H9 (cell line): ENCODE data around the gene GBE1. TPM values are rescaled to one million over a fixed set of nuclear protein-coding genes. Genes with fewer than 3 reads are reported as not detected.

ENCODE experiments used
- DNase-seq: peaks from one replicate; pipeline ENCODE4 v3.0.0-alpha.2; 2017
- H2AFZ ChIP-seq: one replicate; pipeline ENCODE4 v1.6.1; 2013; ENCODE audit warnings: mild to moderate bottlenecking, low read length, control low read depth, moderate library complexity
- H2AK5ac ChIP-seq: 2 replicates; pipeline ENCODE4 v1.6.1; 2013; ENCODE audit warnings: low read length, control low read depth, mixed read lengths; ENCODE audit not compliant: insufficient read length
- H2BK120ac ChIP-seq: one replicate; pipeline ENCODE4 v1.6.1; 2013; ENCODE audit warnings: low read depth, mild to moderate bottlenecking, low read length, control low read depth, inconsistent platforms; ENCODE audit not compliant: poor library complexity, severe bottlenecking
- H2BK12ac ChIP-seq: 2 replicates; pipeline ENCODE4 v1.6.1; 2013; ENCODE audit warnings: low read length, control low read depth, mixed read lengths, low read depth; ENCODE audit not compliant: insufficient read length
- H2BK15ac ChIP-seq: 2 replicates; pipeline ENCODE4 v1.6.1; 2013; ENCODE audit warnings: low read depth, low read length, control low read depth
- H2BK20ac ChIP-seq: one replicate; pipeline ENCODE4 v1.6.1; 2013; ENCODE audit warnings: low read depth, mild to moderate bottlenecking, low read length, control low read depth, inconsistent platforms; ENCODE audit not compliant: poor library complexity, severe bottlenecking
- H2BK5ac ChIP-seq: 2 replicates; pipeline ENCODE4 v1.6.1; 2013; ENCODE audit warnings: low read length, control low read depth, mixed read lengths; ENCODE audit not compliant: insufficient read length
- H3K14ac ChIP-seq: 2 replicates; pipeline ENCODE4 v1.6.1; 2013; ENCODE audit warnings: low read length, control low read depth; ENCODE audit not compliant: insufficient read depth
- H3K18ac ChIP-seq: 2 replicates; pipeline ENCODE4 v1.6.1; 2013; ENCODE audit warnings: low read depth, mild to moderate bottlenecking, mixed read lengths, low read length, control low read depth; ENCODE audit not compliant: insufficient read length
- H3K23ac ChIP-seq: 2 replicates; pipeline ENCODE4 v1.6.1; 2013; ENCODE audit warnings: low read length, control low read depth, mixed read lengths, low read depth; ENCODE audit not compliant: insufficient read length
- H3K23me2 ChIP-seq: 2 replicates; pipeline ENCODE4 v1.6.1; 2013; ENCODE audit warnings: low read depth, mild to moderate bottlenecking, mixed read lengths, low read length, control low read depth; ENCODE audit not compliant: insufficient read length, poor library complexity, severe bottlenecking
- H3K27ac ChIP-seq: 2 replicates; pipeline ENCODE4 v1.5.1; 2013; ENCODE audit warnings: low read length, control low read depth, mixed read lengths, low read depth; ENCODE audit not compliant: insufficient read length
- H3K27me3 ChIP-seq: 2 replicates; pipeline ENCODE4 v1.6.1; 2013; ENCODE audit warnings: low read length, control low read depth, inconsistent platforms; ENCODE audit not compliant: insufficient read depth
- H3K4ac ChIP-seq: 2 replicates; pipeline ENCODE4 v1.6.1; 2013; ENCODE audit warnings: low read depth, mild to moderate bottlenecking, control low read depth, inconsistent platforms, low read length, moderate library complexity
- H3K4me1 ChIP-seq: 2 replicates; pipeline ENCODE4 v1.6.1; 2013; ENCODE audit warnings: low read length, control low read depth, inconsistent platforms; ENCODE audit not compliant: insufficient read depth
- H3K4me2 ChIP-seq: 2 replicates; pipeline ENCODE4 v1.6.1; 2013; ENCODE audit warnings: low read length, control low read depth, mixed read lengths; ENCODE audit not compliant: insufficient read length, insufficient read depth
- H3K56ac ChIP-seq: 2 replicates; pipeline ENCODE4 v1.6.1; 2013; ENCODE audit warnings: low read depth, mild to moderate bottlenecking, mixed read lengths, low read length, control low read depth; ENCODE audit not compliant: insufficient read length
- H3K79me1 ChIP-seq: 2 replicates; pipeline ENCODE4 v1.6.1; 2013; ENCODE audit warnings: low read depth, mild to moderate bottlenecking, moderate library complexity, low read length, control low read depth, inconsistent platforms; ENCODE audit not compliant: insufficient read depth, poor library complexity, severe bottlenecking
- H3K79me2 ChIP-seq: 2 replicates; pipeline ENCODE4 v1.6.1; 2013; ENCODE audit warnings: low read length, control low read depth, inconsistent platforms; ENCODE audit not compliant: insufficient read depth
- H3K9ac ChIP-seq: 2 replicates; pipeline ENCODE4 v1.6.1; 2013; ENCODE audit warnings: low read length, control low read depth, mixed read lengths; ENCODE audit not compliant: insufficient read length; ENCODE audit errors: extremely low read depth
- H3K9me3 ChIP-seq: one replicate; pipeline ENCODE4 v1.6.1; 2013; ENCODE audit warnings: low read depth, low read length, inconsistent platforms; ENCODE audit not compliant: control insufficient read depth
- H3T11ph ChIP-seq: one replicate; pipeline ENCODE4 v1.6.1; 2013; ENCODE audit warnings: mild to moderate bottlenecking, low read length, control low read depth, inconsistent platforms
- H4K20me1 ChIP-seq: one replicate; pipeline ENCODE4 v1.6.1; 2013; ENCODE audit not compliant: control insufficient read depth, insufficient read length, insufficient read depth
- H4K5ac ChIP-seq: 2 replicates; pipeline ENCODE4 v1.6.1; 2013; ENCODE audit warnings: low read depth, mild to moderate bottlenecking, mixed read lengths, low read length, control low read depth; ENCODE audit not compliant: insufficient read length
- H4K8ac ChIP-seq: replicated peaks from 2 replicates; pipeline ENCODE4 v1.6.1; 2013; ENCODE audit warnings: low read length, control low read depth, mixed read lengths, low read depth; ENCODE audit not compliant: insufficient read length
- H4K91ac ChIP-seq: 2 replicates; pipeline ENCODE4 v1.6.1; 2013; ENCODE audit warnings: low read depth, mild to moderate bottlenecking, moderate library complexity, mixed read lengths, low read length, control low read depth; ENCODE audit not compliant: insufficient read length
- H3K27ac Mint-ChIP-seq, 3 experiments: 2 replicates in 2 of 3; 3 replicates in 1 of 3; pipeline ENCODE4 v1.8.0; 2020 to 2021; ENCODE audit warnings: mixed read lengths in 3 of 3, mild to moderate bottlenecking in 1 of 3, moderate library complexity in 1 of 3
- H3K27me3 Mint-ChIP-seq: 2 replicates; pipeline ENCODE4 v1.8.0; 2021; ENCODE audit warnings: low read depth, mild to moderate bottlenecking, moderate library complexity, mixed read lengths
- H3K36me3 Mint-ChIP-seq, 3 experiments: 2 replicates in 2 of 3; 3 replicates in 1 of 3; pipeline ENCODE4 v1.8.0; 2020 to 2021; ENCODE audit warnings: low read depth in 3 of 3, mixed read lengths in 3 of 3; ENCODE audit not compliant: insufficient read depth in 1 of 3
- H3K4me1 Mint-ChIP-seq, 2 experiments: 2 replicates each; pipeline ENCODE4 v1.8.0; 2020; ENCODE audit warnings: mixed read lengths in 2 of 2
- H3K4me3 Mint-ChIP-seq, 2 experiments: 2 replicates in 1 of 2; 3 replicates in 1 of 2; pipeline ENCODE4 v1.8.0; 2020 to 2021; ENCODE audit warnings: mild to moderate bottlenecking in 2 of 2, mixed read lengths in 2 of 2, moderate library complexity in 1 of 2
- H3K9me3 Mint-ChIP-seq, 2 experiments: 2 replicates in 1 of 2; 3 replicates in 1 of 2; pipeline ENCODE4 v1.8.0; 2020; ENCODE audit warnings: mild to moderate bottlenecking in 2 of 2, mixed read lengths in 2 of 2, moderate library complexity in 1 of 2
- WGBS: extraction: QIAGEN DNeasy Blood & Tissue Kit; methylation state at CpG from one replicate; pipeline ENCODE4 v1.1.7; 2013; ENCODE audit warnings: missing lambda C conversion rate, low lambda C conversion rate, mixed read lengths; ENCODE audit not compliant: insufficient read length; ENCODE audit errors: extremely low coverage; 5-methylcytosine and 5-hydroxymethylcytosine counted together
- total RNA-seq: library from RNA; stranded (reverse); gene quantifications from 2 replicates; pipeline ENCODE4 v1.2.1, GENCODE V29; 2021
- TF ChIP-seq, protein P1 (sequence below): fragments of 200-600 bp; sonication (generic); conservative IDR thresholded peaks from 3 replicates; pipeline ENCODE4 v1.8.0; 2021; ENCODE audit warnings: antibody characterized with exemption, mild to moderate bottlenecking

The GBE1 gene
- total RNA-seq, 1 experiment from 2014 or later: 13.8 TPM

DNA sequence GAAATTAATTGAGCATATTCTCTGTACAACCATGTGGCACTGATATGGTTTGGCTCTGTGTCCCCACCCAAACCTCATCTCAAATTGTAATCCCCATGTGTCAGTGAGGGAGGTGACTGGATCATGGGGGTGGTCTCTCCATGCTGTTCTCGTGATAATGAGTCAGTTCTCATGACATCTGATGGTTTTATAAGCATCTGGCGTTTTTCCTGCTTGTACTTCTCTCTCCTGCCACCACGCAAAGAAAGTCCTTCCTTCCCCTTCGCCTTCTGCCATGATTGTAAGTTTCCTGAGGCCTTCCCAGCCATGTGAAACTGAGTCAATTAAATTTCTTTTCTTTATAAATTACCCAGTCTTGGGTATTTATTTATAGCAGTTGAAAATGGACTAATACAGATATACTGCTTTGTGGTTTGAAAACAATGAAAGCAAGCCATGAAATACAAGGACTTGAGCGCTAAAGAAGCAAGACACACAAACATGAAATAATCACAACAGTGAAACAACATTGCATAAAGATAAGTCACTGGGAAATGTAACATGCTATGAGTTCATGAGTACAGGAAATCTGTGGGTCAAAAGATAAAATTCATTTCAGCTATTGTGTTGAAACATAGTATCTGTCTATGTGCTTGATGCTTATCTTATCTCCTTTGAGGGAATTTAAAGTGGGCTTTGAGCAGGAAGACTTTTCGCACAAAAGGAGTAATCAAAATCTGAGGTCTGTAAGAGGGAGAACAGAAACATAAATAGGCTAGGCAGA is 288.7 kb downstream of the GBE1 start:
- Histone ChIP-seq H3K4me1 (no peaks in the 10 kb centered on the region; the same call in 1 of the 2 replicates), H2AK5ac (no peak overlapping the region), H4K91ac (no peak overlapping the region), H2BK120ac (no peak overlapping the region), H4K8ac (no peak overlapping the region), H3K79me2 (no peaks in the 10 kb centered on the region), H3K23ac (no peak overlapping the region), H2BK5ac (no peak overlapping the region), H2BK12ac (no peak overlapping the region), H3K27ac (no peak overlapping the region), H3K56ac (no peak overlapping the region), H3K4ac (no peak overlapping the region), H4K20me1 (no peaks in the 10 kb centered on the region), H3K79me1 (no peaks in the 10 kb centered on the region), H3K18ac (no peak overlapping the region), H3K9ac (no peak overlapping the region), H2AFZ (no peak overlapping the region), H3K9me3 (no peaks in the 10 kb centered on the region), H2BK20ac (no peak overlapping the region), H4K5ac (no peak overlapping the region), H2BK15ac (no peak overlapping the region), H3K4me2 (no peak overlapping the region), H3T11ph (no peak overlapping the region), H3K14ac (no peak overlapping the region), H3K27me3 (no peaks in the 10 kb centered on the region), H3K23me2 (no peaks in the 10 kb centered on the region)
- DNase-seq: no peak
- WGBS: no CpG with 5 or more reads among the region's 6 CpGs
- no peaks in the 10 kb centered on the region for H3K36me3 Mint-ChIP-seq
- H3K9me3 Mint-ChIP-seq: peaks cover 0 to 2% of the 10 kb centered on the region in 2 experiments; a peak in 1 of 5 replicates
- H3K4me3 Mint-ChIP-seq: no peak overlapping the region
- H3K27ac Mint-ChIP-seq: peak overlapping the region; percentile 29 to 60 (median 42); a peak in 4 of 7 replicates
- H3K4me1 Mint-ChIP-seq: peaks cover 30 to 33% of the 10 kb centered on the region in 2 experiments
- no peaks in the 10 kb centered on the region for H3K27me3 Mint-ChIP-seq
- TF ChIP-seq, protein P1, sequence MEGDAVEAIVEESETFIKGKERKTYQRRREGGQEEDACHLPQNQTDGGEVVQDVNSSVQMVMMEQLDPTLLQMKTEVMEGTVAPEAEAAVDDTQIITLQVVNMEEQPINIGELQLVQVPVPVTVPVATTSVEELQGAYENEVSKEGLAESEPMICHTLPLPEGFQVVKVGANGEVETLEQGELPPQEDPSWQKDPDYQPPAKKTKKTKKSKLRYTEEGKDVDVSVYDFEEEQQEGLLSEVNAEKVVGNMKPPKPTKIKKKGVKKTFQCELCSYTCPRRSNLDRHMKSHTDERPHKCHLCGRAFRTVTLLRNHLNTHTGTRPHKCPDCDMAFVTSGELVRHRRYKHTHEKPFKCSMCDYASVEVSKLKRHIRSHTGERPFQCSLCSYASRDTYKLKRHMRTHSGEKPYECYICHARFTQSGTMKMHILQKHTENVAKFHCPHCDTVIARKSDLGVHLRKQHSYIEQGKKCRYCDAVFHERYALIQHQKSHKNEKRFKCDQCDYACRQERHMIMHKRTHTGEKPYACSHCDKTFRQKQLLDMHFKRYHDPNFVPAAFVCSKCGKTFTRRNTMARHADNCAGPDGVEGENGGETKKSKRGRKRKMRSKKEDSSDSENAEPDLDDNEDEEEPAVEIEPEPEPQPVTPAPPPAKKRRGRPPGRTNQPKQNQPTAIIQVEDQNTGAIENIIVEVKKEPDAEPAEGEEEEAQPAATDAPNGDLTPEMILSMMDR: no peak
